ENCODE results near the gene SCARF1. TPM values are rescaled to one million over a fixed set of nuclear protein-coding genes. Genes with fewer than 3 reads are reported as not detected.

Gene SCARF1
- total RNA-seq, 4 donors from 2014 or later: 1.8 to 12.4 (median 4.6) TPM

- TF ChIP-seq EP300 (IDR thresholded peaks at IDR 0.05): no peak
- TF ChIP-seq CTCF (IDR thresholded peaks at IDR 0.05): no peak
- TF ChIP-seq POLR2A (IDR thresholded peaks at IDR 0.05): no peak
- no peak for DNase-seq (ENCODE audit: low spot score in 2 of 2)
- H3K9me3 ChIP-seq: no peaks in the 10 kb centered on the region
- no peaks in the 10 kb centered on the region for H3K27me3 ChIP-seq
- H3K27ac ChIP-seq: no peak overlapping the region
- peaks cover under 1% of the 10 kb centered on the region for H3K36me3 ChIP-seq
- H3K4me3 ChIP-seq: no peak overlapping the region
- 68% methylated on average over 15 of the region's 23 CpGs for WGBS
- H3K4me1 ChIP-seq: peaks cover 17% of the 10 kb centered on the region
These were observed 5.0 kb downstream of the SCARF1 start for GRCh38 chr17:1640329-1641064.

DNA sequence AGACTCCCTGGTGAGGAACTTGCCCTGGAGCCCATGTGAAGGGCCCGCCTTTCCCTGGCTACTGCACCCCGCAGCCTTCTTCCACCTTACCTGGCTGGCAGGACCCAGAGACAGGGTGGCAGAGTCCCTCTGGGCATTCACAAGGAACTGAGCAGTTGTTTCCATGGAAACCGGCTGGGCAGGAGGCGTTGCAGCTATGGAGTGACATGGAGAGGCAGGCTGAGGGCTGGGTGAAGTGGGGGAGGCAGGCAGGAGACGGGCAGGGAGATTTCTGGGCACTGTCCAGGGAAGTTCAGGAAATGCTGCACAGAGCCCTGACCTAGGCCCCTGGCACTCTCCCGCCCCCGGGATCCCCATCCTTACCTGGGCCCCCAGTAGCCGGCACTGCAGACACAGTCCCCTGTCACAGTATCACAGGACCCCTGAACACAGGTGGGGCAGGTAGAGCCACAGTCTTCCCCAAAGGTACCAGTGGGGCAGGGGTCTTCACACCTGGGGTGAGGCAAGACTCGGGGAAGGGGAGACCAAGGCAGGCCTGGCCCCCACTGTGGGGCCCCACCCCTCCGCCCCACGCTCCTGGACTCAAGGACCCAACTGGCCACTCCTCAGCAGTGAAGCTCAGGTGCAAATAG lies 5.9 kb downstream of the SCARF1 start:
- Histone ChIP-seq H3K27ac (no peak overlapping the region), H3K9me3 (no peaks in the 10 kb centered on the region), H3K4me1 (peaks cover 14% of the 10 kb centered on the region), H3K27me3 (no peaks in the 10 kb centered on the region), H3K4me3 (no peak overlapping the region), H3K36me3 (peaks cover 6% of the 10 kb centered on the region)
- DNase-seq (ENCODE audit: low spot score in 2 of 2): no peak
- no peak for TF ChIP-seq POLR2AphosphoS5 (IDR thresholded peaks at IDR 0.05)
- no peak for TF ChIP-seq POLR2A (IDR thresholded peaks at IDR 0.05)
- no peak for TF ChIP-seq CTCF (IDR thresholded peaks at IDR 0.05)
- no peak for TF ChIP-seq EP300 (IDR thresholded peaks at IDR 0.05)
- WGBS: 53% methylated on average over 5 of the region's 11 CpGs

DNA sequence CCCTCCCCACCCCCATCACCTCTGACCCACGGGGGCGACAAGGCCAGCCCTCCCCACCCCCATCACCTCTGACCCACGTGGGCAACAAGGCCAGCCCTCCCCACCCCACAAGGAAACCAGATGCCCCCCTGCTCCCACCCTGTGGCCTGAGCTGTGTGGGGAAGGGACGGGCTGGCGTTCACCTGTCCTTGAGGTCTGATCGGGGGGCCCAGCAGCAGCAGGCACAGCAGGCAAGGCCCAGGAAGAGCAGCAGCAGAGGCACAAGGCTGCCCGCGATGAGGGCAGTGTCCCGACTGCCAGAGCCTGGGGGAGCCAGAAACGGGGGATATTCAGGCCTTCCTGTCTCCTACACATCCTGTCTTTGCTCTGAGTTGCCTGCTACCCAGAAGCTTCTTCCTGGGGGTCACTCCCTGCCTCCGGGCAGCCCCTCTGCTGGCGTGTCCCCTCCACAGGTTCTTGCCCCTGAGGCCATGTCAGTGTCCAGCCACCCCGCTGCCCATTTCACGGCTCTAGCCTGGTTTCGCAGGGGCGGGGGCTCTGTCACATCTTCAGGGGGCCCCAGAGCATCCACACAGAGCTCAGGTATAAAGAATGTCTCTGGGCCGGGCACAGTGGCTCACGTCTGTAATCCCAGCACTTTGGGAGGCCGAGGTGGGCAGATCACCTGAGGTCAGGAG lies 6.8 kb downstream of the SCARF1 start:
- no peaks in the 10 kb centered on the region for H3K9me3 ChIP-seq
- WGBS: 75% methylated on average over 8 of the region's 19 CpGs
- peaks cover 6% of the 10 kb centered on the region for H3K36me3 ChIP-seq
- no peak overlapping the region for H3K4me3 ChIP-seq
- no peak for DNase-seq (ENCODE audit: low spot score in 2 of 2)
- peaks cover 5% of the 10 kb centered on the region for H3K4me1 ChIP-seq
- TF ChIP-seq POLR2AphosphoS5 (IDR thresholded peaks at IDR 0.05) (no peak), EP300 (IDR thresholded peaks at IDR 0.05) (no peak), POLR2A (IDR thresholded peaks at IDR 0.05) (no peak), CTCF (IDR thresholded peaks at IDR 0.05) (no peak)
- no peaks in the 10 kb centered on the region for H3K27me3 ChIP-seq
- no peak overlapping the region for H3K27ac ChIP-seq

DNA sequence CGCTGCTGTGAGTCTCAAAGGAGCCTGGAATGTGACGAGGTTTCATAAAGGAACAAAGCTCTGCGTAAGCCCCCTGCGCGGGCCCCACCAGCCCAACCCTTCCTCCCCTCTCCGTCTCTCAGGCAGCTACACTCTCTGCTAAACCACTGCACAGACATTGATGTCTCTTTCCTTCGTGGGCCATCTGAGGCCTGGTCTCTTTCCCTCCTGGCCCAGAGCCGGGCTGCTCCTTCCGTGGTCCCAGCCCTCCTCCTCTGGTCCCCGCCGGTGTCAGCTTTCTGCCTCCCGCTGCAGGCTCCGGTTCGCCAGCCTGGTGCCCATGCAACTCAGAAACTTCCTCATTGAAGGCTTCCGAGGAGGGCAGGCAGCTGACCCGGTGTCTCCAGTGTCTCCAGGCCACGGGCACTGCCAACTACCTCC lies 7.4 kb downstream of the SCARF1 start:
- no peak for DNase-seq (ENCODE audit: low spot score in 2 of 2)
- H3K27ac ChIP-seq: no peak overlapping the region
- H3K9me3 ChIP-seq: no peaks in the 10 kb centered on the region
- WGBS: 80% methylated on average over 17 of the region's 17 CpGs
- no peak overlapping the region for H3K4me3 ChIP-seq
- H3K4me1 ChIP-seq: no peaks in the 10 kb centered on the region
- peaks cover 6% of the 10 kb centered on the region for H3K36me3 ChIP-seq
- H3K27me3 ChIP-seq: no peaks in the 10 kb centered on the region
- TF ChIP-seq POLR2AphosphoS5 (IDR thresholded peaks at IDR 0.05) (no peak), POLR2A (IDR thresholded peaks at IDR 0.05) (no peak), EP300 (IDR thresholded peaks at IDR 0.05) (no peak), CTCF (IDR thresholded peaks at IDR 0.05) (no peak)

- Histone ChIP-seq H3K27me3 (no peaks in the 10 kb centered on the region), H3K4me3 (no peak overlapping the region), H3K4me1 (no peaks in the 10 kb centered on the region), H3K9me3 (no peaks in the 10 kb centered on the region), H3K27ac (no peak overlapping the region), H3K36me3 (peaks cover 6% of the 10 kb centered on the region)
- DNase-seq (ENCODE audit: low spot score in 2 of 2): no peak
- no peak for TF ChIP-seq POLR2A (IDR thresholded peaks at IDR 0.05)
- TF ChIP-seq EP300 (IDR thresholded peaks at IDR 0.05): no peak
- TF ChIP-seq CTCF (IDR thresholded peaks at IDR 0.05): no peak
- no peak for TF ChIP-seq POLR2AphosphoS5 (IDR thresholded peaks at IDR 0.05)
- 81% methylated on average over 14 of the region's 15 CpGs for WGBS
These were observed 8.7 kb downstream of the SCARF1 start for GRCh38 chr17:1636732-1637285.

Measured in suprapubic skin (tissue), 4 donors.